ENCODE data around the gene HUS1B. TPM values are rescaled to one million over a fixed set of nuclear protein-coding genes. Genes with fewer than 3 reads are reported as not detected.

Gene HUS1B
- not detected for total RNA-seq

- intact Hi-C loops (cut with DNase I): no loop called here
- H3K27ac ChIP-seq: no peak within 1 kb of the TSS
- no peak for TF ChIP-seq CTCF (IDR thresholded peaks at IDR 0.05)
- H3K36me3 ChIP-seq: peaks cover 6 to 12% of the 10 kb centered on the region in 2 donors
- H3K4me3 ChIP-seq: no peak within 1 kb of the TSS
- H3K4me1 ChIP-seq: peaks cover 0 to 7% of the 10 kb centered on the region in 2 donors
- H3K9me3 ChIP-seq: peaks cover 5 to 25% of the 10 kb centered on the region in 2 donors
- no peak for DNase-seq (ENCODE audit: low spot score in 2 of 2)
- no peaks in the 10 kb centered on the region for H3K27me3 ChIP-seq
These were observed at the start of gene HUS1B for GRCh38 chr6:656460-657252. HUS1B (minus strand) TSS chr6:657100; CDS start chr6:656944, 156 bp downstream.

GRCh38 chr6:706146-706545, 49.2 kb upstream of the HUS1B start:
- intact Hi-C loops (cut with DNase I): no loop called here
- no peak for DNase-seq (ENCODE audit: low spot score in 2 of 2)
- no peak for TF ChIP-seq CTCF (IDR thresholded peaks at IDR 0.05)

GRCh38 chr6:705047-705446, 48.1 kb upstream of the HUS1B start:
- Histone ChIP-seq H3K9me3 (no peaks in the 10 kb centered on the region), H3K4me1 (no peaks in the 10 kb centered on the region), H3K4me3 (no peak overlapping the region), H3K27me3 (no peaks in the 10 kb centered on the region), H3K36me3 (no peaks in the 10 kb centered on the region), H3K27ac (no peak overlapping the region)
- intact Hi-C loops (cut with DNase I): no loop called here
- DNase-seq (ENCODE audit: low spot score in 2 of 2): no peak
- TF ChIP-seq CTCF (IDR thresholded peaks at IDR 0.05): no peak

More at GRCh38 chr6:706146-706545, 49.2 kb upstream of the HUS1B start:
- Histone ChIP-seq H3K27me3 (no peaks in the 10 kb centered on the region), H3K27ac (no peak overlapping the region), H3K36me3 (no peaks in the 10 kb centered on the region), H3K4me3 (no peak overlapping the region), H3K4me1 (peaks cover 0 to 6% of the 10 kb centered on the region in 2 donors), H3K9me3 (no peaks in the 10 kb centered on the region)

- Histone ChIP-seq H3K4me1 (no peaks in the 10 kb centered on the region), H3K27ac (no peak overlapping the region), H3K27me3 (no peaks in the 10 kb centered on the region), H3K36me3 (no peaks in the 10 kb centered on the region), H3K4me3 (no peak overlapping the region), H3K9me3 (no peaks in the 10 kb centered on the region)
- TF ChIP-seq CTCF (IDR thresholded peaks at IDR 0.05): no peak
- intact Hi-C loops (cut with DNase I): no loop called here
- DNase-seq (ENCODE audit: low spot score in 2 of 2): no peak
These were observed 47.1 kb upstream of the HUS1B start for GRCh38 chr6:704046-704445.

- H3K36me3 ChIP-seq: no peaks in the 10 kb centered on the region
- intact Hi-C loops (cut with DNase I): no loop called here
- TF ChIP-seq CTCF (IDR thresholded peaks at IDR 0.05): no peak
These were observed 46.7 kb upstream of the HUS1B start for GRCh38 chr6:703552-703951.

More at GRCh38 chr6:703552-703951, 46.7 kb upstream of the HUS1B start:
- no peak for DNase-seq (ENCODE audit: low spot score in 2 of 2)
- Histone ChIP-seq H3K4me1 (no peaks in the 10 kb centered on the region), H3K27ac (no peak overlapping the region), H3K4me3 (no peak overlapping the region), H3K27me3 (no peaks in the 10 kb centered on the region), H3K9me3 (no peaks in the 10 kb centered on the region)
